Measurements from ENCODE around the gene TMEM132D. TPM values are rescaled to one million over a fixed set of nuclear protein-coding genes. Genes with fewer than 3 reads are reported as not detected.

The TMEM132D gene
- total RNA-seq, 1 experiment from 2014 or later, result not detected

- POLR2A ChIA-PET, result no interaction called here
- BruUV-seq (replicated peaks), result no TSS peak
- intact Hi-C loops (cut with micrococcal nuclease; ENCODE audit: unreplicated experiment), result no loop called here
- DNase-seq (ENCODE audit: low read depth, low spot score), result no peak
- Histone ChIP-seq H3K36me3 (ENCODE audit: control insufficient read depth, insufficient read depth, low read length) (no peaks in the 10 kb centered on the region), H3K27me3 (ENCODE audit: control insufficient read depth, insufficient read depth, low read length) (no peaks in the 10 kb centered on the region), H3K27ac (ENCODE audit: low read length) (no peak overlapping the region), H3K4me3 (ENCODE audit: low read depth in 2 of 2, low read length in 2 of 2) (no peak overlapping the region), H3K4me1 (ENCODE audit: control insufficient read depth, insufficient read depth, low read length) (no peaks in the 10 kb centered on the region), H3K9me3 (ENCODE audit: control insufficient read depth, insufficient read depth, low read depth, low read length) (no peaks in the 10 kb centered on the region)
- CTCF ChIA-PET, result no interaction called here
- ATAC-seq, result no peak; the same call in 1 of the 2 replicates
- TF ChIP-seq TCF7L2 (IDR thresholded peaks at IDR 0.05; ENCODE audit: low read depth, low read length) (no peak), POLR2AphosphoS5 (IDR thresholded peaks at IDR 0.05; ENCODE audit: low read depth, low read length) (no peak), CTCF (IDR thresholded peaks at IDR 0.05) (peak; percentile 44), SIN3A (IDR thresholded peaks at IDR 0.05; ENCODE audit: borderline replicate concordance, insufficient read depth, low read depth, low read length) (no peak)
- in situ Hi-C loops (cut with HindIII; ENCODE audit: low pct_unique_long_range_greater_than_20kb, low sequenced_read_pairs), result no loop called here
Observed at GRCh38 chr12:129186952-129187351, 716.9 kb downstream of the TMEM132D start.

- in situ Hi-C loops (cut with HindIII; ENCODE audit: low pct_unique_long_range_greater_than_20kb, low sequenced_read_pairs), result no loop called here
- no peak overlapping the region for H3K27ac ChIP-seq (ENCODE audit: low read length)
- H3K36me3 ChIP-seq (ENCODE audit: control insufficient read depth, insufficient read depth, low read length), result no peaks in the 10 kb centered on the region
- no peak overlapping the region for H3K4me3 ChIP-seq (ENCODE audit: low read depth in 2 of 2, low read length in 2 of 2)
- ChIA-PET CTCF (no interaction called here), POLR2A (no interaction called here)
- no peaks in the 10 kb centered on the region for H3K27me3 ChIP-seq (ENCODE audit: control insufficient read depth, insufficient read depth, low read length)
- TF ChIP-seq POLR2AphosphoS5 (IDR thresholded peaks at IDR 0.05; ENCODE audit: low read depth, low read length), result no peak
- TF ChIP-seq SIN3A (IDR thresholded peaks at IDR 0.05; ENCODE audit: borderline replicate concordance, insufficient read depth, low read depth, low read length), result no peak
- no peak for TF ChIP-seq REST (IDR thresholded peaks at IDR 0.05; ENCODE audit: insufficient read depth in 1 of 2, low read depth in 2 of 2, low read length in 1 of 2)
- TF ChIP-seq CTCF (IDR thresholded peaks at IDR 0.05), result no peak
- no peak for TF ChIP-seq TCF7L2 (IDR thresholded peaks at IDR 0.05; ENCODE audit: low read depth, low read length)
- DNase-seq (ENCODE audit: low read depth, low spot score) (no peak), ATAC-seq (no peak)
- no peaks in the 10 kb centered on the region for H3K4me1 ChIP-seq (ENCODE audit: control insufficient read depth, insufficient read depth, low read length)
- intact Hi-C loops (cut with micrococcal nuclease; ENCODE audit: unreplicated experiment), result no loop called here
- no TSS peak for BruUV-seq (replicated peaks)
- H3K9me3 ChIP-seq (ENCODE audit: control insufficient read depth, insufficient read depth, low read depth, low read length), result no peaks in the 10 kb centered on the region
Observed at GRCh38 chr12:129185855-129186254, 718.0 kb downstream of the TMEM132D start.
